NT2/D1 (cell line): ENCODE measurements around the gene CHEK2.
A peak's percentile ranks its signal among the peaks of the same experiment; 100 is the strongest.

Experiments used
- DNase-seq: peaks from one replicate; pipeline ENCODE4 v3.0.0-alpha.2; 2011; ENCODE audit warnings: low read depth, low spot score
- H3K27me3 ChIP-seq: 2 replicates; pipeline ENCODE4 v1.6.0; 2011; ENCODE audit warnings: mild to moderate bottlenecking; ENCODE audit not compliant: insufficient read length, insufficient read depth
- H3K36me3 ChIP-seq: 2 replicates; pipeline ENCODE4 v1.6.1; 2011; ENCODE audit warnings: mild to moderate bottlenecking, low read length, mixed read lengths; ENCODE audit not compliant: insufficient read depth, insufficient read length
- H3K4me1 ChIP-seq: 2 replicates; pipeline ENCODE4 v1.5.1; 2011; ENCODE audit not compliant: insufficient read depth, insufficient read length
- H3K4me3 ChIP-seq: 2 replicates; pipeline ENCODE4 v1.5.1; 2011; ENCODE audit warnings: low read depth; ENCODE audit not compliant: insufficient read length
- H3K9ac ChIP-seq: 2 replicates; pipeline ENCODE4 v1.6.0; 2011; ENCODE audit warnings: low read depth; ENCODE audit not compliant: insufficient read length
- H3K9me3 ChIP-seq: 2 replicates; pipeline ENCODE4 v1.5.1; 2011; ENCODE audit warnings: mild to moderate bottlenecking, low read length; ENCODE audit not compliant: insufficient read depth
- SUZ12 ChIP-seq: IDR thresholded peaks from 2 replicates; pipeline ENCODE4 v1.6.1; 2011; ENCODE audit not compliant: insufficient read length, insufficient read depth; ENCODE audit errors: extremely low read depth
- YY1 ChIP-seq: IDR thresholded peaks from 2 replicates; pipeline ENCODE4 v1.6.1; 2011; ENCODE audit not compliant: insufficient read length, insufficient read depth
- ZNF274 ChIP-seq: IDR thresholded peaks from 2 replicates; pipeline ENCODE4 v1.6.1; 2011; ENCODE audit warnings: mild to moderate bottlenecking, low read depth, low read length

The CHEK2 gene

GRCh38 chr22:28737701-28738100 lies 3.9 kb downstream of the CHEK2 start:
- Histone ChIP-seq H3K36me3 (peaks cover 16% of the 10 kb centered on the region), H3K9me3 (no peaks in the 10 kb centered on the region), H3K4me1 (no peaks in the 10 kb centered on the region), H3K9ac (no peak overlapping the region), H3K4me3 (no peak overlapping the region), H3K27me3 (no peaks in the 10 kb centered on the region)
- DNase-seq, result no peak
- no peak for TF ChIP-seq YY1
- no peak for TF ChIP-seq SUZ12
- no peak for TF ChIP-seq ZNF274

GRCh38 chr22:28736301-28737155 lies 5.1 kb downstream of the CHEK2 start:
- DNase-seq, result peak; percentile 54
- no peaks in the 10 kb centered on the region for H3K9me3 ChIP-seq
- no peak overlapping the region for H3K4me3 ChIP-seq
- no peaks in the 10 kb centered on the region for H3K27me3 ChIP-seq
- peaks cover 18% of the 10 kb centered on the region for H3K36me3 ChIP-seq
- TF ChIP-seq SUZ12 (no peak), YY1 (no peak), ZNF274 (no peak)
- H3K9ac ChIP-seq, result no peak overlapping the region
- no peaks in the 10 kb centered on the region for H3K4me1 ChIP-seq

GRCh38 chr22:28734393-28734792 lies 7.2 kb downstream of the CHEK2 start:
- H3K4me1 ChIP-seq, result no peaks in the 10 kb centered on the region
- DNase-seq, result no peak
- H3K9me3 ChIP-seq, result no peaks in the 10 kb centered on the region
- no peak overlapping the region for H3K4me3 ChIP-seq
- TF ChIP-seq ZNF274 (no peak), SUZ12 (no peak), YY1 (no peak)
- H3K27me3 ChIP-seq, result no peaks in the 10 kb centered on the region
- peaks cover 18% of the 10 kb centered on the region for H3K36me3 ChIP-seq
- no peak overlapping the region for H3K9ac ChIP-seq

GRCh38 chr22:28730179-28730578 lies 11.4 kb downstream of the CHEK2 start:
- TF ChIP-seq SUZ12 (no peak), ZNF274 (no peak), YY1 (no peak)
- DNase-seq, result no peak
- no peak overlapping the region for H3K4me3 ChIP-seq
- H3K4me1 ChIP-seq, result no peaks in the 10 kb centered on the region
- H3K27me3 ChIP-seq, result no peaks in the 10 kb centered on the region
- no peak overlapping the region for H3K9ac ChIP-seq
- peaks cover 21% of the 10 kb centered on the region for H3K36me3 ChIP-seq
- H3K9me3 ChIP-seq, result no peaks in the 10 kb centered on the region

GRCh38 chr22:28728621-28729313 lies 12.9 kb downstream of the CHEK2 start:
- H3K9ac ChIP-seq, result no peak overlapping the region
- no peak for DNase-seq
- no peak overlapping the region for H3K4me3 ChIP-seq
- no peak for TF ChIP-seq YY1
- no peak for TF ChIP-seq SUZ12
- no peak for TF ChIP-seq ZNF274
- H3K4me1 ChIP-seq, result no peaks in the 10 kb centered on the region
- peaks cover 17% of the 10 kb centered on the region for H3K36me3 ChIP-seq
- H3K27me3 ChIP-seq, result no peaks in the 10 kb centered on the region
- H3K9me3 ChIP-seq, result no peaks in the 10 kb centered on the region

GRCh38 chr22:28728002-28728401 lies 13.6 kb downstream of the CHEK2 start:
- Histone ChIP-seq H3K27me3 (no peaks in the 10 kb centered on the region), H3K9ac (no peak overlapping the region), H3K4me1 (no peaks in the 10 kb centered on the region), H3K36me3 (peaks cover 12% of the 10 kb centered on the region), H3K4me3 (no peak overlapping the region), H3K9me3 (no peaks in the 10 kb centered on the region)
- DNase-seq, result no peak
- TF ChIP-seq ZNF274 (no peak), YY1 (no peak)

- no peaks in the 10 kb centered on the region for H3K27me3 ChIP-seq
- H3K4me3 ChIP-seq, result no peak overlapping the region
- no peaks in the 10 kb centered on the region for H3K9me3 ChIP-seq
- H3K9ac ChIP-seq, result no peak overlapping the region
- no peaks in the 10 kb centered on the region for H3K4me1 ChIP-seq
- peaks cover 14% of the 10 kb centered on the region for H3K36me3 ChIP-seq
- TF ChIP-seq ZNF274, result no peak
- no peak for TF ChIP-seq SUZ12
- no peak for TF ChIP-seq YY1
- no peak for DNase-seq
Measured at GRCh38 chr22:28718044-28718443, 23.6 kb downstream of the CHEK2 start.
